ENCODE data around the gene SORCS3. TPM values are rescaled to one million over a fixed set of nuclear protein-coding genes. Genes with fewer than 3 reads are reported as not detected.

Gene SORCS3
- total RNA-seq, 4 donors from 2014 or later = not detected

DNA sequence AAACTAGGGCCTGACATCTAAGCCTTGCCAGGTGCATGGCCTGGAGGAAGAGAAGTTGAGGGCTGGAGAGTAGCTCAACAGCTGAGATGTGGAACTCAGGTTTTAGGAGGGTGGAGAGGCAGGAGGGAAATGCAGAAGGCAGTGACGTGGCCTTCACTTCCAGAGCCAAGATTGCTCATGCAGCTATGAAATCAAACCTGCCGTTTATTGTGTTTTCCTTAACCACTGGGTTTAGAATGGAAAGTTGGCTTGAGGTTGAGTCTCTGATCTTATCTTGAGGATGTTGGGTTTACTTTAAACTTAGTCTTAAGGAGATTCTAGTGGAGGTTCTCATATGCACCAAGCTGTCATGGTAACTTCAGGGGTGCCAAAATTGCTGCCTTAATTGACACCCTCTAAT, 178.6 kb downstream of the SORCS3 start:
- H3K9me3 ChIP-seq = no peaks in the 10 kb centered on the region
- no peaks in the 10 kb centered on the region for H3K36me3 ChIP-seq
- H3K27ac ChIP-seq = no peak overlapping the region
- intact Hi-C loops (cut with DNase I) = no loop called here
- no peaks in the 10 kb centered on the region for H3K4me1 ChIP-seq
- TF ChIP-seq POLR2A (IDR thresholded peaks at IDR 0.05) = no peak
- TF ChIP-seq, protein P1, sequence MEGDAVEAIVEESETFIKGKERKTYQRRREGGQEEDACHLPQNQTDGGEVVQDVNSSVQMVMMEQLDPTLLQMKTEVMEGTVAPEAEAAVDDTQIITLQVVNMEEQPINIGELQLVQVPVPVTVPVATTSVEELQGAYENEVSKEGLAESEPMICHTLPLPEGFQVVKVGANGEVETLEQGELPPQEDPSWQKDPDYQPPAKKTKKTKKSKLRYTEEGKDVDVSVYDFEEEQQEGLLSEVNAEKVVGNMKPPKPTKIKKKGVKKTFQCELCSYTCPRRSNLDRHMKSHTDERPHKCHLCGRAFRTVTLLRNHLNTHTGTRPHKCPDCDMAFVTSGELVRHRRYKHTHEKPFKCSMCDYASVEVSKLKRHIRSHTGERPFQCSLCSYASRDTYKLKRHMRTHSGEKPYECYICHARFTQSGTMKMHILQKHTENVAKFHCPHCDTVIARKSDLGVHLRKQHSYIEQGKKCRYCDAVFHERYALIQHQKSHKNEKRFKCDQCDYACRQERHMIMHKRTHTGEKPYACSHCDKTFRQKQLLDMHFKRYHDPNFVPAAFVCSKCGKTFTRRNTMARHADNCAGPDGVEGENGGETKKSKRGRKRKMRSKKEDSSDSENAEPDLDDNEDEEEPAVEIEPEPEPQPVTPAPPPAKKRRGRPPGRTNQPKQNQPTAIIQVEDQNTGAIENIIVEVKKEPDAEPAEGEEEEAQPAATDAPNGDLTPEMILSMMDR (IDR thresholded peaks at IDR 0.05) = no peak
- WGBS, 2 donors = 34 to 48% methylated on average over 2 of the region's 2 CpGs
- no peak for DNase-seq
- H3K27me3 ChIP-seq = no peaks in the 10 kb centered on the region
- no peak overlapping the region for H3K4me3 ChIP-seq

DNA sequence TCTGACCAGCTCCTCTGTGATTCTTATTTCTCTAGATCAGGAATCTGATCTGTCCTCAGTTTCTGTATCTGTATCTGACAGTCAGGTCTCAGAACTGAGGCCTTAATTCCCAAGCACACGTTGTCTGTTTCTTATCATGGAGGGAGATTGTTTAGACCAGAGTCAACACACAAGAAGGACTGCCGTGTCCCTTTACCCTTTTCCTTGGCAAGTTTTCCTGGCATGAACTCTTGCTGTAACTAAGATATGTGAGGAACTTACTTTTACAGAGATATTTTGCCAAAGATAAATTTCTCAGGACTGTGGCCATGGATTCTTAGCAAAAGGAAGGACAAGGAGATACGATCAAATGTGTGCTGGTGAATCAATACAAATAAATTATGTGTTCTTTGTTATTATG, 181.0 kb downstream of the SORCS3 start:
- intact Hi-C loops (cut with DNase I) = no loop called here
- Histone ChIP-seq H3K36me3 (no peaks in the 10 kb centered on the region), H3K4me3 (no peak overlapping the region), H3K4me1 (no peaks in the 10 kb centered on the region), H3K27ac (no peak overlapping the region), H3K9me3 (no peaks in the 10 kb centered on the region), H3K27me3 (no peaks in the 10 kb centered on the region)
- no peak for TF ChIP-seq POLR2A (IDR thresholded peaks at IDR 0.05)
- TF ChIP-seq, protein P1 (IDR thresholded peaks at IDR 0.05) = no peak
- no peak for DNase-seq
- WGBS, 2 donors = 34 to 44% methylated on average over 3 of the region's 3 CpGs

DNA sequence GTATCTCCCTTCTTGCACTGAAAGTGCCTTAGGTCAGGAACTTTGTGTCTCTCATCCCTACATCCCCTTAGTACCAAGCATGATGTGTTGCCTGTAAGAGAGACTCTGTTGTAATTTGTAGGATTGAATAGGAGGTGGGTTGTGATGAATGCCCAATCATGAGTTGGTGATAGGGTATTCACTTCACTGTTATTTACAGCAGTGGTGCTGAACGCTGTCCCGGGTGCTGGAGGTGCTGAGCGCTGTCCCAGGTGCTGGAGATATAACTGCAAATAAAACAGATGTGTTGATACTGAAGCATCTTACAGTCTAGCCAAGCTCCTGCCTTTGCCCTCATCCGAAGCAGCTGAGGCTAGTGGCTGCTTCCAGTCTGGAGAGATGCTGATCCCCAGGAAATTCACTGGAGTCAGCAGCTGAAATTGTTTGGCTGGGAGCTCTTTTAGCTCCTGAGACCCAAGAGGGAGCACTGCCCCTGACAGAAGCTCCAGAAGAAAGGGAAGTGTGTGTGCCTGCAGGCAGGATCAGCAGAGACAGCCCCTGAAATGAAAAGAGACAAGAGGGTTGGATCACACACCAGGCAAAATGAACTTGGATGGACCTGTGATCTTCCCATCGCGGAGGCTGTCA, 183.4 kb downstream of the SORCS3 start:
- no peaks in the 10 kb centered on the region for H3K4me1 ChIP-seq
- no peaks in the 10 kb centered on the region for H3K27me3 ChIP-seq
- intact Hi-C loops (cut with DNase I) = no loop called here
- 23 to 36% methylated on average over 6 of the region's 6 CpGs for WGBS, 2 donors
- TF ChIP-seq, protein P1 (IDR thresholded peaks at IDR 0.05) = no peak
- TF ChIP-seq POLR2A (IDR thresholded peaks at IDR 0.05) = no peak
- H3K4me3 ChIP-seq = no peak overlapping the region
- H3K27ac ChIP-seq = no peak overlapping the region
- no peaks in the 10 kb centered on the region for H3K36me3 ChIP-seq
- DNase-seq = no peak
- H3K9me3 ChIP-seq = no peaks in the 10 kb centered on the region

DNA sequence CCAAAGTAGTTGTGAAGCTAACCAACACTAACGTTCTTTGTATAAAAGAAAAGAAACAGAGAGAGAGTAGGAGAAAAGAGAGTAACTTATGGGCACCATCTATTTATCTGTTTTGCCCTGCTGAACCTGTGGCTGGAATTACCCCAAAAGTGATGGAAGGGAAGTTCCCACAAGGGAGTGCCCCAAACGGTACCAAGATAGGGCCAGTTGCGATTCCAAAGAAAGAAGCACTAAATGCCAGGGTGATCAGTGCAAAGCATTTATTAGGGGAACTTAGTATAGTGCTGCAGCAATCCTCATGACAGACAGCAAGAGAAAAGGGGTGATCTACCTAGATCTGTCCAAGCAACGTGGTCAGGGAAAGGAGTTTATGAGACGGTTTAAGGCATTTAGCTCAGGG, 190.2 kb downstream of the SORCS3 start:
- DNase-seq = no peak
- Histone ChIP-seq H3K4me1 (no peaks in the 10 kb centered on the region), H3K4me3 (no peak overlapping the region), H3K36me3 (no peaks in the 10 kb centered on the region), H3K9me3 (no peaks in the 10 kb centered on the region), H3K27ac (no peak overlapping the region), H3K27me3 (no peaks in the 10 kb centered on the region)
- TF ChIP-seq, protein P1 (IDR thresholded peaks at IDR 0.05) = no peak
- no peak for TF ChIP-seq POLR2A (IDR thresholded peaks at IDR 0.05)
- 66 to 82% methylated on average over 5 of the region's 5 CpGs for WGBS, 2 donors
- intact Hi-C loops (cut with DNase I) = no loop called here

DNA sequence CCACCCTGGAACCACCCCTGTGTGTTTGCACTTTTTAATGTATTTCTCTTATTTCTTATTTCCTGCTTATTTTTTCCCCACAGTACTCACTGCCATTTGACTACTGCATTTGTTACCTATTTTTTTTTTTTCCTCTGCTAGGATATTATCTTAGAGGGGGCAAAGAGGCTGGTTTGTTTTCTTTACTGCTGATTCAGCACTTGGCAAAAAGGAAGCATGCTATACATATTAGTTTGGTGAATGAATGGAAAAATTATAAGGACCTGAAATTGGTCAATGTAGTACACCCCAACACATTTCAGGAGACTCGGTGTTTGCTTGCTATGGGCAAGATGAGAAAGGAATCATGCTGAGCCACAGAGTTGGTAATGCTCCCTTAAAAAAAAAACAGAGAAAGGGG, 193.5 kb downstream of the SORCS3 start:
- no peak for DNase-seq
- WGBS, 2 donors = 65 to 72% methylated on average over 1 of the region's 1 CpG
- Histone ChIP-seq H3K4me1 (no peaks in the 10 kb centered on the region), H3K36me3 (no peaks in the 10 kb centered on the region), H3K27me3 (no peaks in the 10 kb centered on the region), H3K27ac (no peak overlapping the region), H3K4me3 (no peak overlapping the region), H3K9me3 (no peaks in the 10 kb centered on the region)
- no peak for TF ChIP-seq POLR2A (IDR thresholded peaks at IDR 0.05)
- TF ChIP-seq, protein P1 (IDR thresholded peaks at IDR 0.05) = no peak
- intact Hi-C loops (cut with DNase I) = no loop called here

All from esophagus squamous epithelium (tissue), 5 donors.